ENCODE data around the gene CXXC1.
A peak's percentile ranks its signal among the peaks of the same experiment; 100 is the strongest.

The CXXC1 gene

GRCh38 chr18:50287441-50288347, at the start of gene CXXC1:
TSS of gene CXXC1 (minus strand) at chr18:50287692. CDS start at chr18:50287589, 103 bp downstream.
- Histone ChIP-seq H3K4me1 (ENCODE audit: low read length) (peaks cover 6% of the 10 kb centered on the region; the same call in 1 of the 2 replicates), H3K36me3 (replicated peaks; ENCODE audit: insufficient read depth, low read length) (peaks cover 7% of the 10 kb centered on the region; the same call in 1 of the 2 replicates), H3K79me2 (ENCODE audit: low read length) (peaks cover 23% of the 10 kb centered on the region), H3K9me3 (replicated peaks; ENCODE audit: insufficient read depth, low read length) (no peaks in the 10 kb centered on the region), H3K27me3 (replicated peaks; ENCODE audit: insufficient read depth, low read length) (no peaks in the 10 kb centered on the region), H2AFZ (ENCODE audit: low read length) (peak within 1 kb of the TSS; percentile 94), H3K4me2 (ENCODE audit: low read depth, low read length) (peak within 1 kb of the TSS; percentile 88), H3K9ac (ENCODE audit: low read length) (peak within 1 kb of the TSS; percentile 70), H3K27ac (ENCODE audit: low read length) (peak within 1 kb of the TSS; percentile 77), H3K9me2 (replicated peaks; ENCODE audit: insufficient read depth, low read length) (no peaks in the 10 kb centered on the region), H3K4me3 (ENCODE audit: low read length) (peak within 1 kb of the TSS; percentile 98), H3F3A (ENCODE audit: insufficient read depth, low read length) (no peaks in the 10 kb centered on the region), H4K20me1 (ENCODE audit: insufficient read depth, low read length) (no peaks in the 10 kb centered on the region)
- TF ChIP-seq CTCF (IDR thresholded peaks at IDR 0.05; ENCODE audit: low read length), result peak; percentile 58
- TF ChIP-seq EZH2 (optimal IDR thresholded peaks at IDR 0.05; ENCODE audit: low read depth, low read length), result no peak
- DNase-seq, result peak; percentile 98

GRCh38 chr18:50334546-50335152, 47.2 kb upstream of the CXXC1 start:
- Histone ChIP-seq H3K4me2 (ENCODE audit: low read depth, low read length) (peak overlapping the region; percentile 53), H3K9me3 (replicated peaks; ENCODE audit: insufficient read depth, low read length) (no peaks in the 10 kb centered on the region), H2AFZ (ENCODE audit: low read length) (no peak overlapping the region), H3F3A (ENCODE audit: insufficient read depth, low read length) (no peaks in the 10 kb centered on the region), H3K9me2 (replicated peaks; ENCODE audit: insufficient read depth, low read length) (no peaks in the 10 kb centered on the region), H3K27me3 (replicated peaks; ENCODE audit: insufficient read depth, low read length) (no peaks in the 10 kb centered on the region), H3K4me1 (ENCODE audit: low read length) (peaks cover 39% of the 10 kb centered on the region), H3K27ac (ENCODE audit: low read length) (peak overlapping the region; percentile 1; the same call in 1 of the 2 replicates), H3K36me3 (replicated peaks; ENCODE audit: insufficient read depth, low read length) (no peaks in the 10 kb centered on the region), H3K79me2 (ENCODE audit: low read length) (no peaks in the 10 kb centered on the region), H3K4me3 (ENCODE audit: low read length) (0 out of 2 replicates have a peak overlapping the region, but pooled peaks have one; percentile 12), H3K9ac (ENCODE audit: low read length) (no peak overlapping the region), H4K20me1 (ENCODE audit: insufficient read depth, low read length) (no peaks in the 10 kb centered on the region)
- DNase-seq, result peak; percentile 52
- TF ChIP-seq EZH2 (optimal IDR thresholded peaks at IDR 0.05; ENCODE audit: low read depth, low read length) (no peak), EZH2phosphoT487 (IDR thresholded peaks at IDR 0.05; ENCODE audit: low read length) (no peak), CTCF (IDR thresholded peaks at IDR 0.05; ENCODE audit: low read length) (no peak)

GRCh38 chr18:50331691-50332090, 44.2 kb upstream of the CXXC1 start:
- no peak overlapping the region for H3K27ac ChIP-seq (ENCODE audit: low read length)
- H2AFZ ChIP-seq (ENCODE audit: low read length), result no peak overlapping the region
- H3K4me2 ChIP-seq (ENCODE audit: low read depth, low read length), result no peak overlapping the region
- H3K9me3 ChIP-seq (replicated peaks; ENCODE audit: insufficient read depth, low read length), result no peaks in the 10 kb centered on the region
- no peaks in the 10 kb centered on the region for H3K79me2 ChIP-seq (ENCODE audit: low read length)
- TF ChIP-seq EZH2phosphoT487 (IDR thresholded peaks at IDR 0.05; ENCODE audit: low read length) (no peak), CTCF (IDR thresholded peaks at IDR 0.05; ENCODE audit: low read length) (no peak), EZH2 (optimal IDR thresholded peaks at IDR 0.05; ENCODE audit: low read depth, low read length) (no peak)
- H3K36me3 ChIP-seq (replicated peaks; ENCODE audit: insufficient read depth, low read length), result no peaks in the 10 kb centered on the region
- H3K9me2 ChIP-seq (replicated peaks; ENCODE audit: insufficient read depth, low read length), result no peaks in the 10 kb centered on the region
- no peaks in the 10 kb centered on the region for H4K20me1 ChIP-seq (ENCODE audit: insufficient read depth, low read length)
- no peaks in the 10 kb centered on the region for H3F3A ChIP-seq (ENCODE audit: insufficient read depth, low read length)
- H3K9ac ChIP-seq (ENCODE audit: low read length), result no peak overlapping the region
- no peaks in the 10 kb centered on the region for H3K27me3 ChIP-seq (replicated peaks; ENCODE audit: insufficient read depth, low read length)
- H3K4me3 ChIP-seq (ENCODE audit: low read length), result no peak overlapping the region
- H3K4me1 ChIP-seq (ENCODE audit: low read length), result peaks cover 39% of the 10 kb centered on the region
- no peak for DNase-seq
